HUES48 (cell line): ENCODE data around the gene TLCD4.
"Not testable (repeated sequence)": the region's sequence is repeated elsewhere in the genome, so short reads cannot be mapped to it uniquely, and the experiment has no call there.

Source experiments
- H3K27ac ChIP-seq: one replicate; pipeline ENCODE4 v1.7.0; 2013; ENCODE audit warnings: low read depth, low read length, inconsistent platforms
- H3K27me3 ChIP-seq: 2 replicates; pipeline ENCODE4 v1.6.1; 2013; ENCODE audit warnings: mild to moderate bottlenecking, low read length; ENCODE audit not compliant: control insufficient read depth, insufficient read depth
- H3K36me3 ChIP-seq: 2 replicates; pipeline ENCODE4 v1.6.1; 2013; ENCODE audit warnings: low read length; ENCODE audit not compliant: control insufficient read depth, insufficient read depth
- H3K4me1 ChIP-seq: 2 replicates; pipeline ENCODE4 v1.6.1; 2013; ENCODE audit warnings: mild to moderate bottlenecking, low read length; ENCODE audit not compliant: control insufficient read depth, insufficient read depth
- H3K4me3 ChIP-seq: 2 replicates; pipeline ENCODE4 v1.5.1; 2013; ENCODE audit warnings: mild to moderate bottlenecking, low read depth, low read length
- H3K9ac ChIP-seq: 2 replicates; pipeline ENCODE4 v1.6.1; 2013; ENCODE audit warnings: mild to moderate bottlenecking, low read depth, low read length, moderate library complexity
- H3K9me3 ChIP-seq: 2 replicates; pipeline ENCODE4 v1.6.1; 2013; ENCODE audit warnings: low read length; ENCODE audit not compliant: control insufficient read depth, insufficient read depth

Gene TLCD4

DNA sequence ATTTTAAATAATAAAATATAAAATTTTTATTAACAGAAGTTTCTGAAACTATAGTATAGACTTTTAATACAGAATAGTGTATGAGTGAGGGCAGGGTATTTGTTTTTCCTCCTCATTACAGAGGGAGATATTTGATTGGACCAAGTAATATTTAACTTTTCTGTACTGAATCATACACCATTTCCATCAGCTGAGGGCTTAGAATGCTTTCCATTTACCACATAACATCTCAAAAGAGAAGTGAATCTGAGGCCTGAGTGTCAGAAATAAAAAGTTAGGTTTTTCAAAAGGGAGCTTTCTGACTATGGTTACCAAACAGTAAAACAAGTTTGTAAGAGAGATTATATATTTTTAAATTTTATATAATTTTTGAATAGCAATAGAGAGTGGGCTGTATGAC lies 29.5 kb downstream of the TLCD4 start:
- no peaks in the 10 kb centered on the region for H3K27me3 ChIP-seq
- H3K4me3 ChIP-seq = no peak overlapping the region

DNA sequence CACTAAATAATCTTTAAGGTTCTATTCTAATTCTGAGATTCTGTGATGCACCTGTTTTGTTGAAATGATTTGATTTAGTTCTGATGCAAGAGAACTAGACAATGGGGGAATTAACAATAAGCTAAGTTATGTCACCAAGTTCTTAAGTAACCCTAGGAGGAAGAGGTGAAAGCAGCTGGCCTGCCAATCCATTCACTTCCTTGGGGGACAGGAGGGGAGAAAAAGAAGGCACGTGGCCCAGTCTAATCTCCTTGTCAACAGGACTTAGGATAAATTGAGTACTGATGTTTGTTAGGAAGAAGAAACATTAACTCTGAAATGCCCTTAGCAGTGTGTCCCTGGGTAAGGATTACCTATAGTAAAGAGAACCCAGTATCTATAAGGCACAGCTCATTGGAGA lies 36.9 kb downstream of the TLCD4 start:
- no peak overlapping the region for H3K27ac ChIP-seq
- H3K9me3 ChIP-seq = no peaks in the 10 kb centered on the region
- H3K4me1 ChIP-seq = no peaks in the 10 kb centered on the region
- H3K4me3 ChIP-seq = no peak overlapping the region
- H3K27me3 ChIP-seq = no peaks in the 10 kb centered on the region
- H3K36me3 ChIP-seq = no peaks in the 10 kb centered on the region
- H3K9ac ChIP-seq = no peak overlapping the region

More for the DNA sequence above, 29.5 kb downstream of the TLCD4 start:
- no peak overlapping the region for H3K27ac ChIP-seq
- H3K4me1 ChIP-seq = no peaks in the 10 kb centered on the region
- no peak overlapping the region for H3K9ac ChIP-seq
- no peaks in the 10 kb centered on the region for H3K9me3 ChIP-seq
- H3K36me3 ChIP-seq = no peaks in the 10 kb centered on the region

DNA sequence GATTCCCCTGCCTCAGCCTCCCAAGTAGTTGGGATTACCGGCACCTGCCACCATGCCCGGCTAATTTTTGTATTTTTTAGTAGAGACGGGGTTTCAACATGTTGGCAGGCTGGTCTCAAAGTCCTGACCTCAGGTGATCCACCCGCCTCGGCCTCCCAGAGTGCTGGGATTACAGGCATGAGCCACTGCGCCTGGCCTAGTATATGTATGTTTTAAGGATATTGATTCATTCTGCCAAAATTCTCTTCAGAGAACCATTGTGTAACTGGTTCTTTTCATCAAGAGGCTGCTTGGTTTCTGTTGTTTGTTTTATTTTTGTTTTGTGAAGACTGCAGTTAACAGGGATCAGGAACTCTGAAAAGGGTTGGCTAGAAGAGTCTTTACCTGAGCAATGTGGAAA lies 48.4 kb downstream of the TLCD4 start:
- H3K27ac ChIP-seq, H3K36me3 ChIP-seq, H3K27me3 ChIP-seq, H3K9me3 ChIP-seq, H3K9ac ChIP-seq, H3K4me1 ChIP-seq, H3K4me3 ChIP-seq: not testable (repeated sequence)
